H9 (cell line): ENCODE data around the gene DECR2. TPM values are rescaled to one million over a fixed set of nuclear protein-coding genes. Genes with fewer than 3 reads are reported as not detected.

Source experiments
- DNase-seq: peaks from one replicate; pipeline ENCODE4 v3.0.0-alpha.2; 2017
- H2AFZ ChIP-seq: one replicate; pipeline ENCODE4 v1.6.1; 2013; ENCODE audit warnings: mild to moderate bottlenecking, low read length, control low read depth, moderate library complexity
- H2AK5ac ChIP-seq: 2 replicates; pipeline ENCODE4 v1.6.1; 2013; ENCODE audit warnings: low read length, control low read depth, mixed read lengths; ENCODE audit not compliant: insufficient read length
- H2BK120ac ChIP-seq: one replicate; pipeline ENCODE4 v1.6.1; 2013; ENCODE audit warnings: low read depth, mild to moderate bottlenecking, low read length, control low read depth, inconsistent platforms; ENCODE audit not compliant: poor library complexity, severe bottlenecking
- H2BK12ac ChIP-seq: 2 replicates; pipeline ENCODE4 v1.6.1; 2013; ENCODE audit warnings: low read length, control low read depth, mixed read lengths, low read depth; ENCODE audit not compliant: insufficient read length
- H2BK15ac ChIP-seq: 2 replicates; pipeline ENCODE4 v1.6.1; 2013; ENCODE audit warnings: low read depth, low read length, control low read depth
- H2BK20ac ChIP-seq: one replicate; pipeline ENCODE4 v1.6.1; 2013; ENCODE audit warnings: low read depth, mild to moderate bottlenecking, low read length, control low read depth, inconsistent platforms; ENCODE audit not compliant: poor library complexity, severe bottlenecking
- H2BK5ac ChIP-seq: 2 replicates; pipeline ENCODE4 v1.6.1; 2013; ENCODE audit warnings: low read length, control low read depth, mixed read lengths; ENCODE audit not compliant: insufficient read length
- H3K14ac ChIP-seq: 2 replicates; pipeline ENCODE4 v1.6.1; 2013; ENCODE audit warnings: low read length, control low read depth; ENCODE audit not compliant: insufficient read depth
- H3K18ac ChIP-seq: 2 replicates; pipeline ENCODE4 v1.6.1; 2013; ENCODE audit warnings: low read depth, mild to moderate bottlenecking, mixed read lengths, low read length, control low read depth; ENCODE audit not compliant: insufficient read length
- H3K23ac ChIP-seq: 2 replicates; pipeline ENCODE4 v1.6.1; 2013; ENCODE audit warnings: low read length, control low read depth, mixed read lengths, low read depth; ENCODE audit not compliant: insufficient read length
- H3K23me2 ChIP-seq: 2 replicates; pipeline ENCODE4 v1.6.1; 2013; ENCODE audit warnings: low read depth, mild to moderate bottlenecking, mixed read lengths, low read length, control low read depth; ENCODE audit not compliant: insufficient read length, poor library complexity, severe bottlenecking
- H3K27ac ChIP-seq: 2 replicates; pipeline ENCODE4 v1.5.1; 2013; ENCODE audit warnings: low read length, control low read depth, mixed read lengths, low read depth; ENCODE audit not compliant: insufficient read length
- H3K27me3 ChIP-seq: 2 replicates; pipeline ENCODE4 v1.6.1; 2013; ENCODE audit warnings: low read length, control low read depth, inconsistent platforms; ENCODE audit not compliant: insufficient read depth
- H3K4ac ChIP-seq: 2 replicates; pipeline ENCODE4 v1.6.1; 2013; ENCODE audit warnings: low read depth, mild to moderate bottlenecking, control low read depth, inconsistent platforms, low read length, moderate library complexity
- H3K4me1 ChIP-seq: 2 replicates; pipeline ENCODE4 v1.6.1; 2013; ENCODE audit warnings: low read length, control low read depth, inconsistent platforms; ENCODE audit not compliant: insufficient read depth
- H3K4me2 ChIP-seq: 2 replicates; pipeline ENCODE4 v1.6.1; 2013; ENCODE audit warnings: low read length, control low read depth, mixed read lengths; ENCODE audit not compliant: insufficient read length, insufficient read depth
- H3K56ac ChIP-seq: 2 replicates; pipeline ENCODE4 v1.6.1; 2013; ENCODE audit warnings: low read depth, mild to moderate bottlenecking, mixed read lengths, low read length, control low read depth; ENCODE audit not compliant: insufficient read length
- H3K79me1 ChIP-seq: 2 replicates; pipeline ENCODE4 v1.6.1; 2013; ENCODE audit warnings: low read depth, mild to moderate bottlenecking, moderate library complexity, low read length, control low read depth, inconsistent platforms; ENCODE audit not compliant: insufficient read depth, poor library complexity, severe bottlenecking
- H3K79me2 ChIP-seq: 2 replicates; pipeline ENCODE4 v1.6.1; 2013; ENCODE audit warnings: low read length, control low read depth, inconsistent platforms; ENCODE audit not compliant: insufficient read depth
- H3K9ac ChIP-seq: 2 replicates; pipeline ENCODE4 v1.6.1; 2013; ENCODE audit warnings: low read length, control low read depth, mixed read lengths; ENCODE audit not compliant: insufficient read length; ENCODE audit errors: extremely low read depth
- H3K9me3 ChIP-seq: one replicate; pipeline ENCODE4 v1.6.1; 2013; ENCODE audit warnings: low read depth, low read length, inconsistent platforms; ENCODE audit not compliant: control insufficient read depth
- H3T11ph ChIP-seq: one replicate; pipeline ENCODE4 v1.6.1; 2013; ENCODE audit warnings: mild to moderate bottlenecking, low read length, control low read depth, inconsistent platforms
- H4K20me1 ChIP-seq: one replicate; pipeline ENCODE4 v1.6.1; 2013; ENCODE audit not compliant: control insufficient read depth, insufficient read length, insufficient read depth
- H4K5ac ChIP-seq: 2 replicates; pipeline ENCODE4 v1.6.1; 2013; ENCODE audit warnings: low read depth, mild to moderate bottlenecking, mixed read lengths, low read length, control low read depth; ENCODE audit not compliant: insufficient read length
- H4K8ac ChIP-seq: replicated peaks from 2 replicates; pipeline ENCODE4 v1.6.1; 2013; ENCODE audit warnings: low read length, control low read depth, mixed read lengths, low read depth; ENCODE audit not compliant: insufficient read length
- H4K91ac ChIP-seq: 2 replicates; pipeline ENCODE4 v1.6.1; 2013; ENCODE audit warnings: low read depth, mild to moderate bottlenecking, moderate library complexity, mixed read lengths, low read length, control low read depth; ENCODE audit not compliant: insufficient read length
- H3K27ac Mint-ChIP-seq, 3 experiments: 2 replicates in 2 of 3; 3 replicates in 1 of 3; pipeline ENCODE4 v1.8.0; 2020 to 2021; ENCODE audit warnings: mixed read lengths in 3 of 3, mild to moderate bottlenecking in 1 of 3, moderate library complexity in 1 of 3
- H3K27me3 Mint-ChIP-seq: 2 replicates; pipeline ENCODE4 v1.8.0; 2021; ENCODE audit warnings: low read depth, mild to moderate bottlenecking, moderate library complexity, mixed read lengths
- H3K36me3 Mint-ChIP-seq, 3 experiments: 2 replicates in 2 of 3; 3 replicates in 1 of 3; pipeline ENCODE4 v1.8.0; 2020 to 2021; ENCODE audit warnings: low read depth in 3 of 3, mixed read lengths in 3 of 3; ENCODE audit not compliant: insufficient read depth in 1 of 3
- H3K4me1 Mint-ChIP-seq, 2 experiments: 2 replicates each; pipeline ENCODE4 v1.8.0; 2020; ENCODE audit warnings: mixed read lengths in 2 of 2
- H3K4me3 Mint-ChIP-seq, 2 experiments: 2 replicates in 1 of 2; 3 replicates in 1 of 2; pipeline ENCODE4 v1.8.0; 2020 to 2021; ENCODE audit warnings: mild to moderate bottlenecking in 2 of 2, mixed read lengths in 2 of 2, moderate library complexity in 1 of 2
- H3K9me3 Mint-ChIP-seq, 2 experiments: 2 replicates in 1 of 2; 3 replicates in 1 of 2; pipeline ENCODE4 v1.8.0; 2020; ENCODE audit warnings: mild to moderate bottlenecking in 2 of 2, mixed read lengths in 2 of 2, moderate library complexity in 1 of 2
- WGBS: extraction: QIAGEN DNeasy Blood & Tissue Kit; methylation state at CpG from one replicate; pipeline ENCODE4 v1.1.7; 2013; ENCODE audit warnings: missing lambda C conversion rate, low lambda C conversion rate, mixed read lengths; ENCODE audit not compliant: insufficient read length; ENCODE audit errors: extremely low coverage; 5-methylcytosine and 5-hydroxymethylcytosine counted together
- total RNA-seq: library from RNA; stranded (reverse); gene quantifications from 2 replicates; pipeline ENCODE4 v1.2.1, GENCODE V29; 2021
- TF ChIP-seq, protein P1 (sequence below): fragments of 200-600 bp; sonication (generic); conservative IDR thresholded peaks from 3 replicates; pipeline ENCODE4 v1.8.0; 2021; ENCODE audit warnings: antibody characterized with exemption, mild to moderate bottlenecking

DECR2 gene
- total RNA-seq, 1 experiment from 2014 or later, result 39.3 TPM

GRCh38 chr16:383326-384051 lies 18.2 kb upstream of the DECR2 start:
- peaks cover 0 to 12% (median 0%) of the 10 kb centered on the region in 3 experiments; a peak in 3 of 7 replicates for H3K36me3 Mint-ChIP-seq
- peaks cover 37 to 58% of the 10 kb centered on the region in 2 experiments for H3K4me1 Mint-ChIP-seq

More at GRCh38 chr16:383326-384051, 18.2 kb upstream of the DECR2 start:
- Histone ChIP-seq H3K27me3 (no peaks in the 10 kb centered on the region), H3K9me3 (no peaks in the 10 kb centered on the region), H3K9ac (peak overlapping the region; percentile 0), H3K4me1 (no peaks in the 10 kb centered on the region; the same call in 1 of the 2 replicates), H3K4ac (no peak overlapping the region), H3K4me2 (peak overlapping the region; percentile 71), H2BK12ac (no peak overlapping the region), H2BK20ac (no peak overlapping the region), H2AFZ (no peak overlapping the region), H4K20me1 (no peaks in the 10 kb centered on the region), H3K18ac (no peak overlapping the region), H3K27ac (peak overlapping the region; percentile 77), H2BK120ac (no peak overlapping the region), H3K79me2 (no peaks in the 10 kb centered on the region; the same call in 1 of the 2 replicates), H3K56ac (no peak overlapping the region), H4K5ac (no peak overlapping the region), H3K79me1 (no peaks in the 10 kb centered on the region), H4K91ac (no peak overlapping the region), H3T11ph (no peak overlapping the region), H2BK15ac (no peak overlapping the region), H4K8ac (no peak overlapping the region), H2AK5ac (no peak overlapping the region), H2BK5ac (no peak overlapping the region), H3K23ac (no peak overlapping the region), H3K23me2 (peaks cover 9% of the 10 kb centered on the region), H3K14ac (no peak overlapping the region)
- DNase-seq, result peak; percentile 91
- WGBS, result no CpG with 5 or more reads among the region's 33 CpGs
- Mint-ChIP-seq H3K27ac (peak overlapping the region; percentile 69 to 91 (median 83); a peak in 5 of 7 replicates), H3K4me3 (peak overlapping the region; percentile 83 to 91), H3K9me3 (no peaks in the 10 kb centered on the region), H3K27me3 (peaks cover 3% of the 10 kb centered on the region; the same call in 1 of the 2 replicates)
- TF ChIP-seq, protein P1, sequence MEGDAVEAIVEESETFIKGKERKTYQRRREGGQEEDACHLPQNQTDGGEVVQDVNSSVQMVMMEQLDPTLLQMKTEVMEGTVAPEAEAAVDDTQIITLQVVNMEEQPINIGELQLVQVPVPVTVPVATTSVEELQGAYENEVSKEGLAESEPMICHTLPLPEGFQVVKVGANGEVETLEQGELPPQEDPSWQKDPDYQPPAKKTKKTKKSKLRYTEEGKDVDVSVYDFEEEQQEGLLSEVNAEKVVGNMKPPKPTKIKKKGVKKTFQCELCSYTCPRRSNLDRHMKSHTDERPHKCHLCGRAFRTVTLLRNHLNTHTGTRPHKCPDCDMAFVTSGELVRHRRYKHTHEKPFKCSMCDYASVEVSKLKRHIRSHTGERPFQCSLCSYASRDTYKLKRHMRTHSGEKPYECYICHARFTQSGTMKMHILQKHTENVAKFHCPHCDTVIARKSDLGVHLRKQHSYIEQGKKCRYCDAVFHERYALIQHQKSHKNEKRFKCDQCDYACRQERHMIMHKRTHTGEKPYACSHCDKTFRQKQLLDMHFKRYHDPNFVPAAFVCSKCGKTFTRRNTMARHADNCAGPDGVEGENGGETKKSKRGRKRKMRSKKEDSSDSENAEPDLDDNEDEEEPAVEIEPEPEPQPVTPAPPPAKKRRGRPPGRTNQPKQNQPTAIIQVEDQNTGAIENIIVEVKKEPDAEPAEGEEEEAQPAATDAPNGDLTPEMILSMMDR, result no peak; the same call in 2 of the 3 replicates
